ENCODE results near the gene ZNF8.
A peak's percentile ranks its signal among the peaks of the same experiment; 100 is the strongest.
"Not testable (repeated sequence)": the region's sequence is repeated elsewhere in the genome, so short reads cannot be mapped to it uniquely, and the experiment has no call there.

Gene ZNF8

GRCh38 chr19:58296104-58296503 is 17.3 kb downstream of the ZNF8 start:
- no peak for DNase-seq (ENCODE audit: low read depth in 2 of 2)

GRCh38 chr19:58300620-58301019 is 21.9 kb downstream of the ZNF8 start:
- no peak for DNase-seq (ENCODE audit: low read depth in 2 of 2)

- DNase-seq (ENCODE audit: low read depth in 2 of 2), result no peak
Measured at GRCh38 chr19:58304255-58304654, 25.5 kb downstream of the ZNF8 start.

- DNase-seq (ENCODE audit: low read depth in 2 of 2), result no peak
Measured at GRCh38 chr19:58304748-58305064, 26.0 kb downstream of the ZNF8 start.

GRCh38 chr19:58305065-58305931 is 26.5 kb downstream of the ZNF8 start, which contains the start of gene ERVK3-1:
TSS of gene ERVK3-1 (plus strand) at chr19:58305377. CDS start at chr19:58312169, 6,792 bp downstream.
- peak; percentile 87 to 90 for DNase-seq (ENCODE audit: low read depth in 2 of 2)

GRCh38 chr19:58305932-58306323 is 27.2 kb downstream of the ZNF8 start:
- no peak for DNase-seq (ENCODE audit: low read depth in 2 of 2)

- no peak for DNase-seq (ENCODE audit: low read depth in 2 of 2)
Measured at GRCh38 chr19:58307736-58308135, 29.0 kb downstream of the ZNF8 start.

- DNase-seq (ENCODE audit: low read depth in 2 of 2), result not testable (repeated sequence)
Measured at GRCh38 chr19:58310685-58311084, 31.9 kb downstream of the ZNF8 start.

- DNase-seq (ENCODE audit: low read depth in 2 of 2), result no peak
Measured at GRCh38 chr19:58311345-58311865, 32.6 kb downstream of the ZNF8 start.

- no peak for DNase-seq (ENCODE audit: low read depth in 2 of 2)
Measured at GRCh38 chr19:58315580-58315979, 36.8 kb downstream of the ZNF8 start.

GRCh38 chr19:58317476-58318072 is 38.8 kb downstream of the ZNF8 start:
- DNase-seq (ENCODE audit: low read depth in 2 of 2), result no peak

- no peak for DNase-seq (ENCODE audit: low read depth in 2 of 2)
Measured at GRCh38 chr19:58318297-58318696, 39.5 kb downstream of the ZNF8 start.

GRCh38 chr19:58319241-58319640 is 40.5 kb downstream of the ZNF8 start:
- no peak for DNase-seq (ENCODE audit: low read depth in 2 of 2)

GRCh38 chr19:58325311-58326022 is 46.7 kb downstream of the ZNF8 start:
- no peak for DNase-seq (ENCODE audit: low read depth in 2 of 2)

GRCh38 chr19:58326501-58326913 is 47.8 kb downstream of the ZNF8 start:
- no peak for DNase-seq (ENCODE audit: low read depth in 2 of 2)

GRCh38 chr19:58326914-58327726 is 48.4 kb downstream of the ZNF8 start, which contains the start of gene ZSCAN22:
TSS of gene ZSCAN22 (plus strand) at chr19:58326994. CDS start at chr19:58334803, 7,809 bp downstream.
- DNase-seq (ENCODE audit: low read depth in 2 of 2), result peak; percentile 79 to 90

GRCh38 chr19:58328999-58329398 is 50.2 kb downstream of the ZNF8 start:
- no peak for DNase-seq (ENCODE audit: low read depth in 2 of 2)

GRCh38 chr19:58330458-58330857 is 51.7 kb downstream of the ZNF8 start:
- DNase-seq (ENCODE audit: low read depth in 2 of 2), result no peak

GRCh38 chr19:58332697-58333096 is 53.9 kb downstream of the ZNF8 start:
- no peak for DNase-seq (ENCODE audit: low read depth in 2 of 2)

GRCh38 chr19:58334691-58335249 is 56.0 kb downstream of the ZNF8 start:
- no peak for DNase-seq (ENCODE audit: low read depth in 2 of 2)

GRCh38 chr19:58335630-58336029 is 56.9 kb downstream of the ZNF8 start:
- DNase-seq (ENCODE audit: low read depth in 2 of 2), result no peak

Measured in activated CD4-positive, alpha-beta T cell treated with anti-CD3 and anti-CD28 coated beads for 24 hours (primary cell).